Prostate gland (tissue), 2 donors: ENCODE measurements around the gene IL22RA1. TPM values are rescaled to one million over a fixed set of nuclear protein-coding genes. Genes with fewer than 3 reads are reported as not detected.

Experiments used
- DNase-seq: peaks from one replicate; pipeline ENCODE4 v3.0.0-alpha.2; 2019; ENCODE audit warnings: low spot score
- H3K27ac ChIP-seq, 2 donors: fragments of 200-600 bp; sonication (generic); 2 replicates each; pipeline ENCODE4 v1.5.1; 2017 to 2019
- H3K27me3 ChIP-seq: fragments of 200-600 bp; sonication (generic); replicated peaks from 2 replicates; pipeline ENCODE4 v1.5.1; 2019; ENCODE audit not compliant: insufficient read depth
- H3K36me3 ChIP-seq, 2 donors: fragments of 200-600 bp; sonication (generic); 1 replicate in 1 of 2; 2 replicates in 1 of 2; pipeline versions ENCODE4 v1.5.1 to v1.8.1; 2017 to 2019
- H3K4me1 ChIP-seq: fragments of 200-600 bp; sonication (generic); replicated peaks from 2 replicates; pipeline ENCODE4 v1.5.1; 2019
- H3K4me3 ChIP-seq, 2 donors: fragments of 200-600 bp; sonication (generic); 2 replicates each; pipeline ENCODE4 v1.5.1; 2017 to 2019
- H3K9me3 ChIP-seq: fragments of 200-600 bp; sonication (generic); 2 replicates; pipeline ENCODE4 v1.5.1; 2017
- CTCF ChIP-seq, 4 experiments: fragments of 200-600 bp in 2 of 4; fragments of 450-650 bp in 2 of 4; sonication (generic) in 2 of 4; IDR thresholded peaks; 1 replicate in 3 of 4; 2 replicates in 1 of 4; pipeline ENCODE4 v1.5.1; 2016 to 2019; ENCODE audit warnings: antibody characterized with exemption in 4 of 4, mild to moderate bottlenecking in 2 of 4, moderate library complexity in 2 of 4
- POLR2A ChIP-seq: fragments of 450-650 bp; IDR thresholded peaks from one replicate; pipeline ENCODE4 v1.6.1; 2016; ENCODE audit warnings: antibody characterized with exemption, mild to moderate bottlenecking
- POLR2AphosphoS5 ChIP-seq: sonication (generic); formaldehyde crosslinking; IDR thresholded peaks from one replicate; pipeline ENCODE4 v1.6.1; 2017; ENCODE audit warnings: antibody characterized with exemption
- WGBS: methylation state at CpG from one replicate; pipeline ENCODE4 v1.1.5; 2018; 5-methylcytosine and 5-hydroxymethylcytosine counted together
- intact Hi-C: fragments of 100-400 bp; cut with DNase I; formaldehyde crosslinking; loops from one replicate; pipeline ENCODE4 v1.14.2; 2022
- total RNA-seq, 2 donors: library from RNA; depleted of rRNA; stranded (reverse); fragments of >200 nt; gene quantifications; one replicate each; pipeline ENCODE4 v1.1.0, GENCODE V29; 2016

IL22RA1 gene
- total RNA-seq, 2 donors from 2014 or later, result 0.82 to 1.0 TPM

- Histone ChIP-seq H3K36me3 (no peaks in the 10 kb centered on the region), H3K9me3 (no peaks in the 10 kb centered on the region), H3K4me3 (no peak overlapping the region), H3K27ac (peak overlapping the region; percentile 55 to 56), H3K4me1 (no peaks in the 10 kb centered on the region), H3K27me3 (no peaks in the 10 kb centered on the region)
- DNase-seq, result peak; percentile 74
- whole genome bisulfite sequencing, result 11% methylated on average over 12 of the region's 12 CpGs
- intact Hi-C loops, result no loop called here
- TF ChIP-seq POLR2AphosphoS5, result peak; percentile 56
- no peak for TF ChIP-seq POLR2A
- no peak for TF ChIP-seq CTCF (IDR thresholded peaks at IDR 0.05)
Observed at GRCh38 chr1:24151175-24151533, 8.2 kb upstream of the IL22RA1 start.

DNA sequence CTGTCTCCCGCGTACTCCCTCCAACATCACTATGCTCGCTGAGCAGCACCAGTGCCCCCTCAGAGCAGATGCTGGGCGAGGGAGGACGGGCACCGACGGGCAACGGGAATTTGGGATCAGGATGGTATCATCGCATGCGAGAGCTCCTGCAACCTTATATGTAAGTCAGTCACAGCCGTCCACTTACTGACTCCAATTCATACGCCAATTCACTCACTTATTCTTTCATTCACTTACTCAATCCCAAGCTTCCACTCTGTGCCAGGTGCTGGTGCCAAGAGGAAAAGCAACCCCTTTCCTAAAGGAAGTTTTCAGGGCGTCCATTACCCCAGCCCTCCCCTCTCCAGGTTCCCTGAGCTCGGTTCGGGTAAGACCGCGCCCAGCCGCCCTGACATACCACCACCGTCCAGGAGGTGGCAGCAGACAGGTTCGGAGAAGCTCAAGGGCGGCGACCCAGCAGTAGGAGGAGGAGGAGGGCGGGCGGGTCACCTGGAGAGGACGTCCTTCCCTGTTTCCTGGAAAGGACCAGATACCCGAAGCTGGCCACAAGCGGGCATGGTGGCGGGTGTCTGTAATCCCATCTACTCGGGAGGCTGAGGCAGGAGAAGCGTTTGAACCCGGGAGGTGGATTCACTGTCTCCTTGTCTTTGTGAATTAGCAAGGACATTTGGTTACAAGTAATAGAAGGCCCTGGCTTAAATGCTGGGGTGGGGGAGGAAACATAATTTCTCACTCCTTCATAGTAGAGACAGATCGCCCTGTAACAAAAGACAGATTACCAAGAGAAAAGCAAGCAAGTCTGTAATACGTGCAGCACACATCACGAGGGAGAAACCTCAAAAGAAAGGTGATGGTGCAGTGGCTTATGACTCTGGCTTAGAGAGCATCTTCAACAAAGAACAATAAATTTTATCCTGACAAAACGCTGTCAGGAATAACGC lies 7.6 kb upstream of the IL22RA1 start:
- TF ChIP-seq POLR2A, result no peak
- TF ChIP-seq CTCF (IDR thresholded peaks at IDR 0.05), result peak; percentile 84 to 94 (median 88)
- peak; percentile 54 for TF ChIP-seq POLR2AphosphoS5
- H3K4me3 ChIP-seq, result no peak overlapping the region
- DNase-seq, result peak; percentile 94
- no peaks in the 10 kb centered on the region for H3K9me3 ChIP-seq
- 18% methylated on average over 36 of the region's 36 CpGs for WGBS
- H3K27ac ChIP-seq, result peak overlapping the region; percentile 55
- H3K4me1 ChIP-seq, result no peaks in the 10 kb centered on the region
- intact Hi-C loops, result no loop called here
- no peaks in the 10 kb centered on the region for H3K27me3 ChIP-seq
- H3K36me3 ChIP-seq, result no peaks in the 10 kb centered on the region

DNA sequence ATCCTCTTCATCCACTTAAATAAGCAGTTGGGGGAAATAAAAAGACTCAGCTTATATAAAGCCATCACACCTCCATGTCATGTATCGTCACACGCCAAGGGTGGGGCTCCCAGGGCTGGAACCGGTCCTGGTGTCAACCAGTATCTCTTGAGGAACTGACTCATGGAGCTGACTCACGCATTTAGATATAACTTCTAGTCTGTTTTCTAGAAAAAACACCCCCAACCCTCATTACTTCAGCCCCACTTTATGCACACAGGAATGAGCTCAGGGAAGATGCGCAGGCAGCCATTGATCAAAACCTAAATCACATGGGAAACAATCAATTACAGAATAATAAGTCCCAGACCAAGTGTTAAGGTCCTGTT lies 6.9 kb upstream of the IL22RA1 start:
- Histone ChIP-seq H3K9me3 (no peaks in the 10 kb centered on the region), H3K27ac (no peak overlapping the region), H3K4me3 (no peak overlapping the region), H3K36me3 (no peaks in the 10 kb centered on the region), H3K4me1 (no peaks in the 10 kb centered on the region), H3K27me3 (no peaks in the 10 kb centered on the region)
- intact Hi-C loops, result no loop called here
- TF ChIP-seq POLR2AphosphoS5, result no peak
- no peak for TF ChIP-seq CTCF (IDR thresholded peaks at IDR 0.05)
- no peak for TF ChIP-seq POLR2A
- DNase-seq, result no peak
- 70% methylated on average over 5 of the region's 5 CpGs for WGBS

DNA sequence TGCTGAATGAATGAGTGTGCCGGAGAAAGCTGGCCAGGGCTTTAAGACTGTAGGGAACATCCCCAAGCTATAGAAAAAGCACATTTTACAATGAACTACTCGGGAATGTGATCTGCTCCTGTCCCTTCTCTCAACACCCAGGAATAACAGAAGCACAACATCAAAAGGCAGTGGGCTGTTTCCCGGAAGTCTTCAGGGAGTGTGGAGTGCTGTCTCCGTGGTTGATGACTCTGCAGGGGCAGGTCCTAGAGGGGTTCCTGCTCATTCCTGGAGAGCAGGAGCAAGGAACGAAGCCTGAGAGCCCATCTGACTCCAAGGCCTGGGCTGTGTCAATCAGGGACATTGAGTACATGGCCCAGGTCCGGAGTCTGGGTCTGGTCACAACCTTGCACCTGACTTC lies 4.9 kb upstream of the IL22RA1 start:
- Histone ChIP-seq H3K27me3 (no peaks in the 10 kb centered on the region), H3K9me3 (no peaks in the 10 kb centered on the region), H3K4me3 (no peak overlapping the region), H3K36me3 (no peaks in the 10 kb centered on the region), H3K27ac (no peak overlapping the region), H3K4me1 (peaks cover 4% of the 10 kb centered on the region)
- 74% methylated on average over 6 of the region's 6 CpGs for WGBS
- intact Hi-C loops, result no loop called here
- DNase-seq, result no peak
- TF ChIP-seq CTCF (IDR thresholded peaks at IDR 0.05) (no peak), POLR2A (no peak), POLR2AphosphoS5 (no peak)

- peaks cover 4% of the 10 kb centered on the region for H3K4me1 ChIP-seq
- no peak for DNase-seq
- intact Hi-C loops, result no loop called here
- H3K36me3 ChIP-seq, result no peaks in the 10 kb centered on the region
- no peak overlapping the region for H3K4me3 ChIP-seq
- H3K27ac ChIP-seq, result no peak overlapping the region
- 97% methylated on average over 9 of the region's 9 CpGs for WGBS
- no peaks in the 10 kb centered on the region for H3K27me3 ChIP-seq
- H3K9me3 ChIP-seq, result no peaks in the 10 kb centered on the region
- TF ChIP-seq POLR2AphosphoS5, result no peak
- TF ChIP-seq CTCF (IDR thresholded peaks at IDR 0.05), result no peak
- no peak for TF ChIP-seq POLR2A
Observed at GRCh38 chr1:24147194-24147593, 4.3 kb upstream of the IL22RA1 start.
